ENCODE measurements around the gene MACROD2. TPM values are rescaled to one million over a fixed set of nuclear protein-coding genes. Genes with fewer than 3 reads are reported as not detected.

Gene MACROD2
- total RNA-seq, 1 experiment from 2014 or later: 3.7 TPM

GRCh38 chr20:16027686-16028085 lies 2032.4 kb downstream of the MACROD2 start:
- no TSS peak for BruUV-seq (replicated peaks)
- H2AFZ ChIP-seq (ENCODE audit: low read depth, low read length, poor library complexity, severe bottlenecking): no peak overlapping the region
- intact Hi-C loops (cut with micrococcal nuclease): no loop called here
- no peaks in the 10 kb centered on the region for H4K20me1 ChIP-seq (ENCODE audit: insufficient read depth)
- TF ChIP-seq EZH2 (IDR thresholded peaks at IDR 0.05) (no peak), JUND (IDR thresholded peaks at IDR 0.05) (no peak), SP1 (IDR thresholded peaks at IDR 0.05; ENCODE audit: low read depth) (no peak), REST (IDR thresholded peaks at IDR 0.05; ENCODE audit: low read depth) (no peak), ELF1 (IDR thresholded peaks at IDR 0.05; ENCODE audit: borderline replicate concordance, low read depth) (no peak), ZBTB33 (IDR thresholded peaks at IDR 0.05; ENCODE audit: extremely low read depth, insufficient replicate concordance, low read length) (no peak), EZH2phosphoT487 (IDR thresholded peaks at IDR 0.05; ENCODE audit: borderline replicate concordance) (no peak), CTCF (IDR thresholded peaks at IDR 0.05 in 2 of 3, conservative IDR thresholded peaks at IDR 0.05 in 1 of 3; ENCODE audit: borderline replicate concordance in 1 of 3, insufficient read depth in 1 of 3, low read depth in 2 of 3, low read length in 2 of 3) (no peak), MAX (IDR thresholded peaks at IDR 0.05) (no peak), POLR2AphosphoS5 (IDR thresholded peaks at IDR 0.05; ENCODE audit: low read depth, low read length) (no peak), EGR1 (IDR thresholded peaks at IDR 0.05; ENCODE audit: low read depth) (no peak), ZFX (IDR thresholded peaks at IDR 0.05) (no peak), CEBPB (IDR thresholded peaks at IDR 0.05; ENCODE audit: low read depth) (no peak), RAD21 (IDR thresholded peaks at IDR 0.05; ENCODE audit: low read depth) (no peak)
- no peak overlapping the region for H3K9ac ChIP-seq (ENCODE audit: low read length)
- DNase-seq (ENCODE audit: low read depth, low spot score): no peak
- no peaks in the 10 kb centered on the region for H3K27me3 ChIP-seq (ENCODE audit: insufficient read depth, low read length)
- no peak for ATAC-seq
- ChIA-PET RAD21 (ENCODE audit: low non-redundant PET in 1 of 2, low total read pairs in 2 of 2, uncharacterized antibody in 2 of 2, unreplicated experiment in 2 of 2) (no interaction called here), POLR2A (no interaction called here), CTCF (no interaction called here)
- H3K9me2 ChIP-seq (ENCODE audit: insufficient read depth): no peaks in the 10 kb centered on the region
- H3K9me3 ChIP-seq (ENCODE audit: control insufficient read depth in 1 of 2, insufficient read depth in 1 of 2, low read depth in 1 of 2, low read length in 2 of 2): peaks cover 3 to 9% of the 10 kb centered on the region in 2 experiments; a peak in 2 of 4 replicates
- no peaks in the 10 kb centered on the region for H3K4me1 ChIP-seq (ENCODE audit: control insufficient read depth in 1 of 2, insufficient read depth in 2 of 2, low read length in 2 of 2)
- H3K79me2 ChIP-seq (ENCODE audit: insufficient read depth, low read length): no peaks in the 10 kb centered on the region
- H3K27ac ChIP-seq (ENCODE audit: low read depth, low read length): no peak overlapping the region
- H3K36me3 ChIP-seq (ENCODE audit: control insufficient read depth in 1 of 2, insufficient read depth in 2 of 2, low read length in 2 of 2): no peaks in the 10 kb centered on the region
- no peak overlapping the region for H3K4me2 ChIP-seq (ENCODE audit: low read length)
- H3K4me3 ChIP-seq (replicated peaks in 1 of 2; ENCODE audit: low read depth in 1 of 2, low read length in 2 of 2): no peak overlapping the region

All from HCT116 (cell line).